HCT116 (cell line): Measurements from ENCODE around the gene VDAC1. TPM values are rescaled to one million over a fixed set of nuclear protein-coding genes. Genes with fewer than 3 reads are reported as not detected.

Experiments
- ATAC-seq: fragments of 200-7000 bp; cut with Tn5 transposase; 2 replicates; pipeline ENCODE4 v1.9.1; 2020; ENCODE audit warnings: mild to moderate bottlenecking, moderate library complexity
- BruUV-seq: library from RNA; stranded (reverse); fragments of 400-500 nt; replicated peaks from 2 replicates; lab custom pipeline; 2021; lab: Mats Ljungman, UMichigan
- CTCF ChIA-PET: fragments of 300-600 bp; sonication (Branson Sonifier 250); formaldehyde crosslinking; loops from one replicate; lab custom pipeline; 2021; ENCODE audit warnings: antibody characterized with exemption; lab: Charles Lee
- POLR2A ChIA-PET: fragments of 300-600, 350-600 bp; sonication (Branson Sonifier 250); formaldehyde crosslinking; loops from one replicate; lab custom pipeline; 2021; ENCODE audit warnings: antibody characterized with exemption; lab: Charles Lee
- RAD21 ChIA-PET, 2 experiments: fragments of 300-600 bp; sonication (Branson Sonifier 250); formaldehyde crosslinking; loops; one replicate each; lab custom pipeline; 2023; ENCODE audit warnings: low total read pairs in 2 of 2; ENCODE audit not compliant: uncharacterized antibody in 2 of 2, unreplicated experiment in 2 of 2, low non-redundant PET in 1 of 2; lab: Charles Lee
- DNase-seq: peaks from one replicate; pipeline ENCODE4 v3.0.0-alpha.2; 2010; ENCODE audit warnings: low read depth, low spot score
- H2AFZ ChIP-seq: fragments of 200-600 bp; shearing (Covaris generic), sonication (generic); 2 replicates; pipeline ENCODE4 v1.6.1; 2017; ENCODE audit warnings: low read depth, mixed run types, mixed read lengths, antibody characterized with exemption, low read length; ENCODE audit not compliant: poor library complexity, severe bottlenecking
- H3K27ac ChIP-seq: 2 replicates; pipeline ENCODE4 v1.5.1; 2012; ENCODE audit warnings: low read depth, low read length
- H3K27me3 ChIP-seq: fragments of 200-600 bp; sonication (generic); 2 replicates; pipeline ENCODE4 v1.6.1; 2016; ENCODE audit warnings: mixed run types, low read length, mixed read lengths; ENCODE audit not compliant: insufficient read depth
- H3K36me3 ChIP-seq, 2 experiments: fragments of 200-500 bp in 1 of 2; fragments of 200-600 bp in 1 of 2; sonication (Bioruptor generic) in 1 of 2; sonication (generic) in 1 of 2; 2 replicates each; pipeline versions ENCODE4 v1.5.1 to v1.6.1; 2014 to 2016; ENCODE audit warnings: low read length in 2 of 2, inconsistent platforms in 1 of 2, mixed read lengths in 1 of 2, mixed run types in 1 of 2; ENCODE audit not compliant: insufficient read depth in 2 of 2, control insufficient read depth in 1 of 2
- H3K4me1 ChIP-seq, 2 experiments: fragments of 200-600 bp in 1 of 2; sonication (generic) in 1 of 2; 2 replicates each; pipeline versions ENCODE4 v1.5.1 to v1.6.1; 2012 to 2017; ENCODE audit warnings: low read length in 2 of 2, inconsistent platforms in 1 of 2, mild to moderate bottlenecking in 1 of 2, mixed read lengths in 1 of 2, mixed run types in 1 of 2, moderate library complexity in 1 of 2; ENCODE audit not compliant: insufficient read depth in 2 of 2, control insufficient read depth in 1 of 2
- H3K4me2 ChIP-seq: fragments of 200-600 bp; sonication (generic); 2 replicates; pipeline ENCODE4 v1.6.1; 2017; ENCODE audit warnings: mixed run types, low read length, mixed read lengths
- H3K4me3 ChIP-seq, 2 experiments: fragments of 200-600 bp in 1 of 2; sonication (generic) in 1 of 2; replicated peaks in 1 of 2; 2 replicates each; pipeline ENCODE4 v1.5.1; 2011 to 2016; ENCODE audit warnings: low read length in 2 of 2, control low read depth in 1 of 2, low read depth in 1 of 2, mild to moderate bottlenecking in 1 of 2, mixed read lengths in 1 of 2, mixed run types in 1 of 2
- H3K79me2 ChIP-seq: fragments of 200-600 bp; sonication (generic); 2 replicates; pipeline ENCODE4 v1.6.1; 2017; ENCODE audit warnings: mild to moderate bottlenecking, mixed run types, low read length, moderate library complexity, mixed read lengths; ENCODE audit not compliant: insufficient read depth
- H3K9ac ChIP-seq: fragments of 200-600 bp; sonication (generic); 2 replicates; pipeline ENCODE4 v1.6.1; 2016; ENCODE audit warnings: low read length, mixed read lengths
- H3K9me2 ChIP-seq: fragments of 200-600 bp; sonication (generic), shearing (Covaris generic); 2 replicates; pipeline ENCODE4 v1.6.1; 2017; ENCODE audit warnings: mixed run types, mild to moderate bottlenecking, moderate library complexity; ENCODE audit not compliant: insufficient read depth
- H3K9me3 ChIP-seq, 2 experiments: fragments of 200-500 bp in 1 of 2; fragments of 200-600 bp in 1 of 2; sonication (Bioruptor generic) in 1 of 2; sonication (generic) in 1 of 2; 2 replicates each; pipeline ENCODE4 v1.6.1; 2014 to 2017; ENCODE audit warnings: low read length in 2 of 2, mixed read lengths in 2 of 2, inconsistent platforms in 1 of 2, low read depth in 1 of 2, mild to moderate bottlenecking in 1 of 2, mixed run types in 1 of 2, moderate library complexity in 1 of 2; ENCODE audit not compliant: control insufficient read depth in 1 of 2, insufficient read depth in 1 of 2
- H4K20me1 ChIP-seq: fragments of 200-600 bp; sonication (generic), shearing (Covaris generic); 2 replicates; pipeline ENCODE4 v1.6.1; 2017; ENCODE audit warnings: mixed run types, mild to moderate bottlenecking, moderate library complexity; ENCODE audit not compliant: insufficient read depth
- CBX3 ChIP-seq: IDR thresholded peaks from 2 replicates; pipeline ENCODE4 v1.6.1; 2012; ENCODE audit warnings: low read depth
- CEBPB ChIP-seq: IDR thresholded peaks from 2 replicates; pipeline ENCODE4 v1.6.1; 2012; ENCODE audit warnings: low read depth
- EGR1 ChIP-seq: IDR thresholded peaks from 2 replicates; pipeline ENCODE4 v1.6.1; 2012; ENCODE audit warnings: low read depth
- POLR2A ChIP-seq: IDR thresholded peaks from 2 replicates; pipeline ENCODE4 v1.7.0; 2011; ENCODE audit warnings: borderline replicate concordance; ENCODE audit not compliant: insufficient read depth, insufficient read length; ENCODE audit errors: extremely low read depth
- POLR2AphosphoS5 ChIP-seq: IDR thresholded peaks from 2 replicates; pipeline ENCODE4 v1.6.1; 2011; ENCODE audit warnings: mild to moderate bottlenecking, low read depth, low read length, moderate library complexity
- RAD21 ChIP-seq: IDR thresholded peaks from 2 replicates; pipeline ENCODE4 v1.6.1; 2012; ENCODE audit warnings: low read depth, mild to moderate bottlenecking
- SIN3A ChIP-seq: IDR thresholded peaks from 2 replicates; pipeline ENCODE4 v1.6.1; 2012; ENCODE audit warnings: low read depth
- SP1 ChIP-seq: IDR thresholded peaks from 2 replicates; pipeline ENCODE4 v1.6.1; 2012; ENCODE audit warnings: low read depth
- TCF7L2 ChIP-seq: IDR thresholded peaks from 2 replicates; pipeline ENCODE4 v1.7.0; 2011; ENCODE audit warnings: borderline replicate concordance, inconsistent platforms; ENCODE audit not compliant: insufficient read depth, insufficient read length; ENCODE audit errors: extremely low read depth
- ZFX ChIP-seq: fragments of 450-650 bp; IDR thresholded peaks from 2 replicates; pipeline ENCODE4 v1.6.1; 2017
- intact Hi-C: fragments of 100-400 bp; cut with micrococcal nuclease; formaldehyde crosslinking; loops from 2 replicates; pipeline ENCODE4 v1.10.0; 2022
- total RNA-seq: library from RNA; stranded (reverse); gene quantifications from one replicate; pipeline ENCODE4 v1.2.1, GENCODE V29; 2021; ENCODE audit not compliant: unreplicated experiment
- TF ChIP-seq, protein P1 (sequence below): IDR thresholded peaks from 2 replicates; pipeline ENCODE4 v1.6.1; 2012
- TF ChIP-seq, protein P2 (sequence below): IDR thresholded peaks from 2 replicates; pipeline ENCODE4 v1.6.1; 2012
- TF ChIP-seq, protein P3 (sequence below): IDR thresholded peaks from 2 replicates; pipeline ENCODE4 v1.6.1; 2012; ENCODE audit warnings: low read depth
- TF ChIP-seq, protein P4 (sequence below): IDR thresholded peaks from 2 replicates; pipeline ENCODE4 v1.6.1; 2011; ENCODE audit warnings: mild to moderate bottlenecking, low read length, moderate library complexity; ENCODE audit not compliant: insufficient replicate concordance; ENCODE audit errors: extremely low read depth

Gene VDAC1
- total RNA-seq, 1 experiment from 2014 or later = 269 TPM

DNA sequence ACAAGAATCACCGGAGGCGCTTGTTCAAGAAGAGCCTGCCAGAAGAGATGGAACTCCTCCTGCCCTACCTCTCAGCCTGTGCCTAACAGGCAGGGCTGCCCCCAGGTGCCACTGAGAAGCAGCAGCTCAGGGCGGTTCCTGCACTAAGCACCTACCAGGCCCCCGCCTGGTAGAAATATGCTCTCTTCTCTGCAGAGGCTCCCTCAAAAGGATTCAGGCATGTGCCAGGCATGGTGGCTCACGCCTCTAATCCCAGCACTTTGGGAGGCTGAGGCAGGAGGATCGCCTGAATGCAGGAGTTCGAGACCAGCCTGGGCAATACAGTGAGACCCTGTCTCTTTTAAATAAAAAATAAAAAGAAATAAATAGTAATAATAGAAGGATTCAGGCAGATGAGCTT, 6.0 kb downstream of the VDAC1 start:
- RAD21 ChIA-PET = no interaction called here
- TF ChIP-seq, protein P1, sequence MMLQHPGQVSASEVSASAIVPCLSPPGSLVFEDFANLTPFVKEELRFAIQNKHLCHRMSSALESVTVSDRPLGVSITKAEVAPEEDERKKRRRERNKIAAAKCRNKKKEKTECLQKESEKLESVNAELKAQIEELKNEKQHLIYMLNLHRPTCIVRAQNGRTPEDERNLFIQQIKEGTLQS = no peak
- TF ChIP-seq SIN3A = no peak
- TF ChIP-seq, all 23 proteins: peak for 0
- Histone ChIP-seq H2AFZ (no peak overlapping the region), H3K4me1 (peaks cover 13 to 49% of the 10 kb centered on the region in 2 experiments), H4K20me1 (peaks cover 65% of the 10 kb centered on the region; the same call in 1 of the 2 replicates), H3K27ac (no peak overlapping the region), H3K36me3 (peaks cover 16 to 23% of the 10 kb centered on the region in 2 experiments; a peak in 3 of 4 replicates), H3K4me2 (no peak overlapping the region), H3K27me3 (no peaks in the 10 kb centered on the region), H3K4me3 (no peak overlapping the region), H3K9me3 (no peaks in the 10 kb centered on the region), H3K9me2 (no peaks in the 10 kb centered on the region), H3K79me2 (peaks cover 100% of the 10 kb centered on the region), H3K9ac (no peak overlapping the region)
- POLR2A ChIA-PET = no interaction called here
- intact Hi-C loops = no loop called here
- CTCF ChIA-PET = no interaction called here
- ATAC-seq = no peak
- no peak for DNase-seq
- no TSS peak for BruUV-seq

DNA sequence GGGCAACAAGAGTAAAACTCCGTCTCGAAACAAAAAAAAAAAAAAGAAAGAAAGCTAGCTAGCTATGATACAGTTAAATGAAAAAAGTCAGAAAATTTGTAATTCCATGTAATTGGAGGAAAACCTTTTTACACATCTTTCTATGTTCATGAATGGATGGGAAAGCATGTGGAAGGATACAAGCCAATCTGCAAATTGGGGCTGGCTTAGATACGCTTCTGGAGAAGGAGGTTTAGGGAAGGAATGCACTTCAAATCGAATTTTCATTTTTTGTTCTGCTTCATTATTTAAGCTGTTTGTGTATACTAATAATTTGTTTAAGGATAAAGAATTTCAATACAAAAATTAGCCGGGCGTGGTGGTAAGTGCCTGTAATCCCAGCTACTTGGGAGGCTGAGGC, 6.7 kb downstream of the VDAC1 start:
- peaks cover 13 to 20% of the 10 kb centered on the region in 2 experiments; a peak in 3 of 4 replicates for H3K36me3 ChIP-seq
- no peak for ATAC-seq
- no peaks in the 10 kb centered on the region for H3K27me3 ChIP-seq
- ChIA-PET RAD21 (no interaction called here), POLR2A (no interaction called here), CTCF (interaction anchor here (1.0 to 2.2 kb wide), 3 partner anchors 17 to 24 kb away, joined by 3 to 6 read pairs (median 6); no protein-coding TSS in a partner anchor)
- peaks cover 100% of the 10 kb centered on the region for H3K79me2 ChIP-seq
- H3K9me2 ChIP-seq = no peaks in the 10 kb centered on the region
- no peak for DNase-seq
- no peak overlapping the region for H3K4me3 ChIP-seq
- H4K20me1 ChIP-seq = peaks cover 73% of the 10 kb centered on the region; the same call in 1 of the 2 replicates
- H3K4me1 ChIP-seq = peaks cover 10 to 45% of the 10 kb centered on the region in 2 experiments
- no TSS peak for BruUV-seq
- no peaks in the 10 kb centered on the region for H3K9me3 ChIP-seq
- intact Hi-C loops = no loop called here
- H3K9ac ChIP-seq = no peak overlapping the region
- H3K4me2 ChIP-seq = no peak overlapping the region
- no peak overlapping the region for H2AFZ ChIP-seq
- no peak overlapping the region for H3K27ac ChIP-seq
- TF ChIP-seq CBX3 (no peak), SIN3A (no peak), ZFX (no peak), TCF7L2 (no peak), EGR1 (no peak), POLR2A (no peak), RAD21 (no peak), POLR2AphosphoS5 (no peak), SP1 (no peak), CEBPB (no peak)
- TF ChIP-seq, protein P2, sequence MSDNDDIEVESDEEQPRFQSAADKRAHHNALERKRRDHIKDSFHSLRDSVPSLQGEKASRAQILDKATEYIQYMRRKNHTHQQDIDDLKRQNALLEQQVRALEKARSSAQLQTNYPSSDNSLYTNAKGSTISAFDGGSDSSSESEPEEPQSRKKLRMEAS = no peak
- TF ChIP-seq, protein P1 = no peak
- TF ChIP-seq, protein P3, sequence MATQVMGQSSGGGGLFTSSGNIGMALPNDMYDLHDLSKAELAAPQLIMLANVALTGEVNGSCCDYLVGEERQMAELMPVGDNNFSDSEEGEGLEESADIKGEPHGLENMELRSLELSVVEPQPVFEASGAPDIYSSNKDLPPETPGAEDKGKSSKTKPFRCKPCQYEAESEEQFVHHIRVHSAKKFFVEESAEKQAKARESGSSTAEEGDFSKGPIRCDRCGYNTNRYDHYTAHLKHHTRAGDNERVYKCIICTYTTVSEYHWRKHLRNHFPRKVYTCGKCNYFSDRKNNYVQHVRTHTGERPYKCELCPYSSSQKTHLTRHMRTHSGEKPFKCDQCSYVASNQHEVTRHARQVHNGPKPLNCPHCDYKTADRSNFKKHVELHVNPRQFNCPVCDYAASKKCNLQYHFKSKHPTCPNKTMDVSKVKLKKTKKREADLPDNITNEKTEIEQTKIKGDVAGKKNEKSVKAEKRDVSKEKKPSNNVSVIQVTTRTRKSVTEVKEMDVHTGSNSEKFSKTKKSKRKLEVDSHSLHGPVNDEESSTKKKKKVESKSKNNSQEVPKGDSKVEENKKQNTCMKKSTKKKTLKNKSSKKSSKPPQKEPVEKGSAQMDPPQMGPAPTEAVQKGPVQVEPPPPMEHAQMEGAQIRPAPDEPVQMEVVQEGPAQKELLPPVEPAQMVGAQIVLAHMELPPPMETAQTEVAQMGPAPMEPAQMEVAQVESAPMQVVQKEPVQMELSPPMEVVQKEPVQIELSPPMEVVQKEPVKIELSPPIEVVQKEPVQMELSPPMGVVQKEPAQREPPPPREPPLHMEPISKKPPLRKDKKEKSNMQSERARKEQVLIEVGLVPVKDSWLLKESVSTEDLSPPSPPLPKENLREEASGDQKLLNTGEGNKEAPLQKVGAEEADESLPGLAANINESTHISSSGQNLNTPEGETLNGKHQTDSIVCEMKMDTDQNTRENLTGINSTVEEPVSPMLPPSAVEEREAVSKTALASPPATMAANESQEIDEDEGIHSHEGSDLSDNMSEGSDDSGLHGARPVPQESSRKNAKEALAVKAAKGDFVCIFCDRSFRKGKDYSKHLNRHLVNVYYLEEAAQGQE = no peak
- TF ChIP-seq, protein P4, sequence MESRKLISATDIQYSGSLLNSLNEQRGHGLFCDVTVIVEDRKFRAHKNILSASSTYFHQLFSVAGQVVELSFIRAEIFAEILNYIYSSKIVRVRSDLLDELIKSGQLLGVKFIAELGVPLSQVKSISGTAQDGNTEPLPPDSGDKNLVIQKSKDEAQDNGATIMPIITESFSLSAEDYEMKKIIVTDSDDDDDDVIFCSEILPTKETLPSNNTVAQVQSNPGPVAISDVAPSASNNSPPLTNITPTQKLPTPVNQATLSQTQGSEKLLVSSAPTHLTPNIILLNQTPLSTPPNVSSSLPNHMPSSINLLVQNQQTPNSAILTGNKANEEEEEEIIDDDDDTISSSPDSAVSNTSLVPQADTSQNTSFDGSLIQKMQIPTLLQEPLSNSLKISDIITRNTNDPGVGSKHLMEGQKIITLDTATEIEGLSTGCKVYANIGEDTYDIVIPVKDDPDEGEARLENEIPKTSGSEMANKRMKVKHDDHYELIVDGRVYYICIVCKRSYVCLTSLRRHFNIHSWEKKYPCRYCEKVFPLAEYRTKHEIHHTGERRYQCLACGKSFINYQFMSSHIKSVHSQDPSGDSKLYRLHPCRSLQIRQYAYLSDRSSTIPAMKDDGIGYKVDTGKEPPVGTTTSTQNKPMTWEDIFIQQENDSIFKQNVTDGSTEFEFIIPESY = no peak
